HUES64 (cell line): ENCODE data around the gene PLA2G2A.
"Not testable (repeated sequence)": the region's sequence is repeated elsewhere in the genome, so short reads cannot be mapped to it uniquely, and the experiment has no call there.

Experiments used
- H3K27ac ChIP-seq: 2 replicates; pipeline ENCODE4 v1.7.0; 2013; ENCODE audit warnings: low read depth, low read length, inconsistent platforms
- H3K27me3 ChIP-seq: 2 replicates; pipeline ENCODE4 v1.6.1; 2013; ENCODE audit warnings: mild to moderate bottlenecking, low read length; ENCODE audit not compliant: insufficient read depth
- H3K36me3 ChIP-seq: 2 replicates; pipeline ENCODE4 v1.6.1; 2013; ENCODE audit warnings: mild to moderate bottlenecking, low read length; ENCODE audit not compliant: insufficient read depth
- H3K4me1 ChIP-seq: 2 replicates; pipeline ENCODE4 v1.6.1; 2013; ENCODE audit warnings: mild to moderate bottlenecking, low read length, moderate library complexity; ENCODE audit not compliant: insufficient read depth
- H3K4me3 ChIP-seq: 2 replicates; pipeline ENCODE4 v1.5.1; 2013; ENCODE audit warnings: mild to moderate bottlenecking, low read length, moderate library complexity
- H3K9ac ChIP-seq: 2 replicates; pipeline ENCODE4 v1.6.1; 2013; ENCODE audit warnings: mild to moderate bottlenecking, low read depth, low read length
- H3K9me3 ChIP-seq: 2 replicates; pipeline ENCODE4 v1.6.1; 2013; ENCODE audit warnings: low read depth, low read length; ENCODE audit not compliant: insufficient read depth
- WGBS: fragments of 150-250, 120-280 bp; methylation state at CpG from one replicate; pipeline ENCODE4 v1.1.7; 2013; ENCODE audit warnings: missing lambda C conversion rate; 5-methylcytosine and 5-hydroxymethylcytosine counted together

Gene PLA2G2A

GRCh38 chr1:19988267-19989006, 9.0 kb upstream of the PLA2G2A start:
- Histone ChIP-seq H3K27me3 (no peaks in the 10 kb centered on the region), H3K9ac (no peak overlapping the region), H3K9me3 (no peaks in the 10 kb centered on the region), H3K4me3 (no peak overlapping the region), H3K4me1 (peaks cover 40% of the 10 kb centered on the region), H3K36me3 (no peaks in the 10 kb centered on the region), H3K27ac (peak overlapping the region; percentile 90; the same call in 1 of the 2 replicates)
- 87% methylated on average over 4 of the region's 4 CpGs for WGBS

- Histone ChIP-seq H3K9ac (no peak overlapping the region), H3K27me3 (no peaks in the 10 kb centered on the region), H3K36me3 (no peaks in the 10 kb centered on the region), H3K4me3 (no peak overlapping the region), H3K9me3 (no peaks in the 10 kb centered on the region), H3K27ac (no peak overlapping the region), H3K4me1 (peaks cover 40% of the 10 kb centered on the region)
- WGBS: 94% methylated on average over 2 of the region's 2 CpGs
Observed at GRCh38 chr1:19987719-19988118, 8.3 kb upstream of the PLA2G2A start.

- H3K9ac ChIP-seq, H3K4me3 ChIP-seq, H3K27me3 ChIP-seq, H3K9me3 ChIP-seq, H3K27ac ChIP-seq, H3K36me3 ChIP-seq: not testable (repeated sequence)
- peaks cover 28% of the 10 kb centered on the region for H3K4me1 ChIP-seq
- 96% methylated on average over 32 of the region's 32 CpGs for WGBS
Observed at GRCh38 chr1:19984409-19985016, 5.1 kb upstream of the PLA2G2A start.

GRCh38 chr1:19981507-19982312, 2.3 kb upstream of the PLA2G2A start:
- Histone ChIP-seq H3K27me3 (no peaks in the 10 kb centered on the region), H3K9me3 (no peaks in the 10 kb centered on the region), H3K4me1 (peaks cover 14% of the 10 kb centered on the region), H3K27ac (no peak overlapping the region), H3K4me3 (no peak overlapping the region), H3K36me3 (no peaks in the 10 kb centered on the region), H3K9ac (no peak overlapping the region)
- 84% methylated on average over 12 of the region's 12 CpGs for WGBS

- peaks cover 14% of the 10 kb centered on the region for H3K4me1 ChIP-seq
- no peaks in the 10 kb centered on the region for H3K27me3 ChIP-seq
- no peak overlapping the region for H3K9ac ChIP-seq
- H3K27ac ChIP-seq: no peak overlapping the region
- H3K36me3 ChIP-seq: no peaks in the 10 kb centered on the region
- 90% methylated on average over 1 of the region's 1 CpG for WGBS
- no peak overlapping the region for H3K4me3 ChIP-seq
- no peaks in the 10 kb centered on the region for H3K9me3 ChIP-seq
Observed at GRCh38 chr1:19981170-19981506, 1.7 kb upstream of the PLA2G2A start.

GRCh38 chr1:19980314-19980713, 896 bp upstream of the PLA2G2A start:
- Histone ChIP-seq H3K27ac (no peak overlapping the region), H3K9me3 (no peaks in the 10 kb centered on the region), H3K4me1 (peaks cover 14% of the 10 kb centered on the region), H3K9ac (no peak overlapping the region), H3K4me3 (no peak overlapping the region), H3K36me3 (no peaks in the 10 kb centered on the region), H3K27me3 (no peaks in the 10 kb centered on the region)
- WGBS: 94% methylated on average over 3 of the region's 3 CpGs

GRCh38 chr1:19978143-19978542, 1.3 kb downstream of the PLA2G2A start:
- H3K36me3 ChIP-seq: no peaks in the 10 kb centered on the region
- peaks cover 19% of the 10 kb centered on the region for H3K4me1 ChIP-seq
- WGBS: 96% methylated on average over 9 of the region's 9 CpGs
- H3K27me3 ChIP-seq: no peaks in the 10 kb centered on the region
- no peaks in the 10 kb centered on the region for H3K9me3 ChIP-seq
- no peak overlapping the region for H3K27ac ChIP-seq
- no peak overlapping the region for H3K9ac ChIP-seq
- no peak overlapping the region for H3K4me3 ChIP-seq

- no peaks in the 10 kb centered on the region for H3K36me3 ChIP-seq
- no peaks in the 10 kb centered on the region for H3K27me3 ChIP-seq
- peaks cover 11% of the 10 kb centered on the region; the same call in 1 of the 2 replicates for H3K4me1 ChIP-seq
- H3K9me3 ChIP-seq: no peaks in the 10 kb centered on the region
- H3K9ac ChIP-seq: no peak overlapping the region
- H3K27ac ChIP-seq: no peak overlapping the region
- WGBS: 92% methylated on average over 7 of the region's 7 CpGs
- no peak overlapping the region for H3K4me3 ChIP-seq
Observed at GRCh38 chr1:19976317-19977003, 3.0 kb downstream of the PLA2G2A start.

- H3K9ac ChIP-seq: no peak overlapping the region
- no peaks in the 10 kb centered on the region for H3K36me3 ChIP-seq
- no peak overlapping the region for H3K4me3 ChIP-seq
- no peak overlapping the region for H3K27ac ChIP-seq
- 65% methylated on average over 6 of the region's 6 CpGs for WGBS
- no peaks in the 10 kb centered on the region for H3K9me3 ChIP-seq
- peaks cover 5% of the 10 kb centered on the region; the same call in 1 of the 2 replicates for H3K4me1 ChIP-seq
- no peaks in the 10 kb centered on the region for H3K27me3 ChIP-seq
Observed at GRCh38 chr1:19975423-19976193, 3.8 kb downstream of the PLA2G2A start.

- 63% methylated on average over 4 of the region's 5 CpGs for WGBS
- Histone ChIP-seq H3K36me3 (no peaks in the 10 kb centered on the region), H3K9me3 (no peaks in the 10 kb centered on the region), H3K4me3 (no peak overlapping the region), H3K27ac (no peak overlapping the region), H3K27me3 (no peaks in the 10 kb centered on the region), H3K4me1 (peaks cover 5% of the 10 kb centered on the region; the same call in 1 of the 2 replicates), H3K9ac (no peak overlapping the region)
Observed at GRCh38 chr1:19974822-19975416, 4.5 kb downstream of the PLA2G2A start.
